OCI-LY7 (cell line): ENCODE results near the gene FBXW7. TPM values are rescaled to one million over a fixed set of nuclear protein-coding genes. Genes with fewer than 3 reads are reported as not detected.

ENCODE experiments used
- BruUV-seq: library from RNA; stranded (reverse); fragments of 400-500 nt; replicated peaks from 2 replicates; lab custom pipeline; 2021; lab: Mats Ljungman, UMichigan
- CTCF ChIA-PET: fragments of 300-600 bp; sonication (Branson Sonifier 250); formaldehyde crosslinking; loops from one replicate; lab custom pipeline; 2022; ENCODE audit warnings: antibody characterized with exemption; ENCODE audit not compliant: unreplicated experiment; lab: Charles Lee
- POLR2A ChIA-PET: fragments of 300-600 bp; sonication (Branson Sonifier 250); formaldehyde crosslinking; loops from one replicate; lab custom pipeline; 2022; ENCODE audit warnings: antibody characterized with exemption; lab: Charles Lee
- DNase-seq: peaks from one replicate; pipeline ENCODE4 v3.0.0-alpha.2; 2015; ENCODE audit warnings: low spot score
- H2AFZ ChIP-seq: fragments of 200-600 bp; sonication (generic), shearing (Covaris generic); 2 replicates; pipeline ENCODE4 v1.6.1; 2014; ENCODE audit warnings: mild to moderate bottlenecking, antibody characterized with exemption, low read length, moderate library complexity
- H3K27ac ChIP-seq: fragments of 200-600 bp; sonication (generic); 2 replicates; pipeline ENCODE4 v1.5.1; 2014; ENCODE audit warnings: mixed run types, low read depth, mild to moderate bottlenecking, moderate library complexity, low read length, inconsistent platforms; ENCODE audit not compliant: poor library complexity, severe bottlenecking
- H3K36me3 ChIP-seq: fragments of 200-600 bp; sonication (generic); 2 replicates; pipeline ENCODE4 v1.6.1; 2014; ENCODE audit warnings: mild to moderate bottlenecking, antibody characterized with exemption, low read length, moderate library complexity, mixed read lengths; ENCODE audit not compliant: insufficient read depth
- H3K4me1 ChIP-seq: fragments of 200-600 bp; sonication (generic); 2 replicates; pipeline ENCODE4 v1.5.1; 2014; ENCODE audit warnings: mild to moderate bottlenecking, low read length; ENCODE audit not compliant: insufficient read depth, poor library complexity, severe bottlenecking
- H3K4me2 ChIP-seq: fragments of 200-600 bp; sonication (generic); 2 replicates; pipeline ENCODE4 v1.6.1; 2014; ENCODE audit warnings: mild to moderate bottlenecking, low read length
- H3K4me3 ChIP-seq: fragments of 200-600 bp; sonication (generic); 2 replicates; pipeline ENCODE4 v1.5.1; 2014; ENCODE audit warnings: mild to moderate bottlenecking, low read depth, low read length; ENCODE audit not compliant: poor library complexity, severe bottlenecking
- H3K79me2 ChIP-seq: fragments of 200-600 bp; sonication (generic); 2 replicates; pipeline ENCODE4 v1.6.1; 2016; ENCODE audit warnings: low read depth, mild to moderate bottlenecking, low read length, moderate library complexity, mixed read lengths; ENCODE audit not compliant: insufficient read depth
- H3K9me2 ChIP-seq: fragments of 200-600 bp; sonication (generic); 2 replicates; pipeline ENCODE4 v1.6.1; 2016; ENCODE audit warnings: mild to moderate bottlenecking, low read length, mixed read lengths; ENCODE audit not compliant: insufficient read depth
- H3K9me3 ChIP-seq: fragments of 200-600 bp; sonication (generic); 2 replicates; pipeline ENCODE4 v1.6.1; 2014; ENCODE audit warnings: mild to moderate bottlenecking, mixed run types, low read length, mixed read lengths
- H4K20me1 ChIP-seq: fragments of 200-600 bp; sonication (generic); 2 replicates; pipeline ENCODE4 v1.6.1; 2014; ENCODE audit warnings: mild to moderate bottlenecking, antibody characterized with exemption, low read length, moderate library complexity, mixed read lengths; ENCODE audit not compliant: insufficient read depth
- CTCF ChIP-seq: fragments of 200-600 bp; sonication (generic); conservative IDR thresholded peaks from 2 replicates; pipeline ENCODE4 v1.5.1; 2014; ENCODE audit warnings: mild to moderate bottlenecking, antibody characterized with exemption, low read length, moderate library complexity, mixed read lengths
- EZH2phosphoT487 ChIP-seq: fragments of 200-600 bp; sonication (generic); IDR thresholded peaks from 2 replicates; pipeline ENCODE4 v1.6.1; 2018; ENCODE audit warnings: low read depth, borderline replicate concordance, mild to moderate bottlenecking, mixed run types, antibody characterized with exemption, low read length, moderate library complexity, mixed read lengths
- intact Hi-C: fragments of 100-400 bp; cut with micrococcal nuclease; formaldehyde crosslinking; loops from one replicate; pipeline ENCODE4 v1.10.0; 2022; ENCODE audit not compliant: unreplicated experiment
- total RNA-seq, 2 experiments: library from RNA; depleted of rRNA in 1 of 2; stranded (reverse); fragments of >200 nt in 1 of 2; shearing (Covaris generic) in 1 of 2; gene quantifications; 2 replicates each; pipeline ENCODE4 v1.2.3, GENCODE V29; 2014 to 2022

Gene FBXW7
- total RNA-seq, 2 experiments from 2014 or later: 58.8 to 102 TPM

GRCh38 chr4:152430507-152430906, 105.4 kb downstream of the FBXW7 start:
- Histone ChIP-seq H3K36me3 (no peaks in the 10 kb centered on the region), H3K27ac (no peak overlapping the region), H3K4me1 (peaks cover 15% of the 10 kb centered on the region), H3K4me3 (no peak overlapping the region), H3K4me2 (no peak overlapping the region), H3K79me2 (peaks cover 30% of the 10 kb centered on the region; the same call in 1 of the 2 replicates), H3K9me3 (no peaks in the 10 kb centered on the region), H4K20me1 (peaks cover 11% of the 10 kb centered on the region; the same call in 1 of the 2 replicates), H3K9me2 (no peaks in the 10 kb centered on the region), H2AFZ (no peak overlapping the region)
- CTCF ChIA-PET: no interaction called here
- DNase-seq: no peak
- TF ChIP-seq CTCF (no peak), EZH2phosphoT487 (no peak)
- intact Hi-C loops: no loop called here
- POLR2A ChIA-PET: interaction anchor here (1.0 to 1.4 kb wide), 2 partner anchors 12 to 16 kb away, joined by 3 read pairs; no protein-coding TSS in a partner anchor
- no TSS peak for BruUV-seq

DNA sequence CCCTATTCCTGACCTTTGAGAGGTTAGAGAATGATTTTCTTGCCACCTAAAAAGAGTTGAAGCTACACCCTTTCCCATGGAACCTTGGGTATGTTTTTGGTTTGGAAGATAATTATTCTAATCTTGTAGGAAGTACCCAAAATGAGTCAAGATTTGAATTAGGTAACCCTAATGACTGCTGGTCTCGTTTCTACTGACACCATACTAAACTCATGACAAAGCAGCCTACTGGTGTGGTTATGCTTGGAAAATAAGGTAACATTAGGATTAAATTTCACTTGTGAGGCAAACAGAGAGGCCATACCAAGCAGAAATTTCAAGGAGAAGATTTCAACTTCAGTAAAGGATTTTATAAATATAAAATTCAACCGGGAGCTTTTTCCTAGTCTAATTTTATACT, 107.9 kb downstream of the FBXW7 start:
- ChIA-PET CTCF (interaction anchor here (1.1 kb wide), 1 partner anchor 10 kb away, joined by 3 read pairs; no protein-coding TSS in a partner anchor), POLR2A (no interaction called here)
- no peak overlapping the region for H3K4me3 ChIP-seq
- TF ChIP-seq CTCF (no peak), EZH2phosphoT487 (no peak)
- peaks cover 28% of the 10 kb centered on the region; the same call in 1 of the 2 replicates for H3K79me2 ChIP-seq
- intact Hi-C loops: no loop called here
- no peak overlapping the region for H2AFZ ChIP-seq
- no peak overlapping the region for H3K27ac ChIP-seq
- no peaks in the 10 kb centered on the region for H3K9me3 ChIP-seq
- no peak overlapping the region for H3K4me2 ChIP-seq
- no peaks in the 10 kb centered on the region for H3K9me2 ChIP-seq
- DNase-seq: no peak
- BruUV-seq: no TSS peak
- H3K36me3 ChIP-seq: no peaks in the 10 kb centered on the region
- H3K4me1 ChIP-seq: no peaks in the 10 kb centered on the region
- 0 out of 2 replicates have a peak, but pooled peaks cover 17% of the 10 kb centered on the region for H4K20me1 ChIP-seq

GRCh38 chr4:152424977-152425376, 110.9 kb downstream of the FBXW7 start:
- H3K36me3 ChIP-seq: no peaks in the 10 kb centered on the region
- no TSS peak for BruUV-seq
- H3K4me3 ChIP-seq: no peak overlapping the region
- H3K4me2 ChIP-seq: no peak overlapping the region
- no peaks in the 10 kb centered on the region for H3K9me3 ChIP-seq
- peaks cover 18% of the 10 kb centered on the region; the same call in 1 of the 2 replicates for H3K79me2 ChIP-seq
- H3K9me2 ChIP-seq: no peaks in the 10 kb centered on the region
- H3K27ac ChIP-seq: no peak overlapping the region
- ChIA-PET POLR2A (interaction anchor here (1.2 to 2.9 kb wide), 3 partner anchors 9 to 25 kb away, joined by 4 to 18 read pairs (median 9); no protein-coding TSS in a partner anchor), CTCF (interaction anchor here (0.9 kb wide), 1 partner anchor 18 kb away, joined by 3 read pairs; no protein-coding TSS in a partner anchor)
- no peaks in the 10 kb centered on the region for H3K4me1 ChIP-seq
- intact Hi-C loops: no loop called here
- H2AFZ ChIP-seq: no peak overlapping the region
- no peak for DNase-seq
- 0 out of 2 replicates have a peak, but pooled peaks cover 7% of the 10 kb centered on the region for H4K20me1 ChIP-seq
- no peak for TF ChIP-seq EZH2phosphoT487
- TF ChIP-seq CTCF: no peak
